ENCODE measurements around the gene CST6. TPM values are rescaled to one million over a fixed set of nuclear protein-coding genes. Genes with fewer than 3 reads are reported as not detected.

Gene CST6
- total and polyA plus RNA-seq, 2 experiments from 2014 or later: 4.2 to 8.3 TPM

DNA sequence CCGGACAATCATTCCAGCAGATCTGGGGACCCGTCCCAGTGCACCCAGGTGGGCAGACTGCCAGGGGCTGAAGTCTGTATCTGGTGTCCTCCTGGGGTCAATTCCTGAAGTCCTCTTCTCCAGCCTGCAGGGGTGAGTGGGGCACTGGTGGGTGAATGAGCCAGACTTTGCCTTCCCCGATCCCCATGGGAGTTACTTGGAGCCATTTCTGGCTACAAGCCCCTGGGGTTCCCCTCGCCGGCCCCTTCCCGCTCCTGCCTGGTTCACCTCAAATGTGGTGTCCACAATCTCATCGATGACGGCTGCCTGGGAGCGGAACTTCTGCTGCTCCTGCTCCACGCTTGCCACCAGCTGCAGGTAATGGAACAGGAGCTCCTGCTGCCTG lies 5.0 kb downstream of the CST6 start:
- peaks cover 11% of the 10 kb centered on the region for H3K27me3 Mint-ChIP-seq (ENCODE audit: insufficient read depth, low read depth, poor library complexity)
- Histone ChIP-seq H3F3A (replicated peaks; ENCODE audit: low read depth) (no peaks in the 10 kb centered on the region), H3K27ac (ENCODE audit: low read depth) (no peak overlapping the region), H3K79me2 (replicated peaks; ENCODE audit: insufficient read depth) (no peaks in the 10 kb centered on the region), H3K4me1 (ENCODE audit: insufficient read depth) (no peaks in the 10 kb centered on the region), H4K20me1 (replicated peaks; ENCODE audit: insufficient read depth) (no peaks in the 10 kb centered on the region), H3K4me2 (no peak overlapping the region), H3K27me3 (ENCODE audit: insufficient read depth) (peaks cover 12% of the 10 kb centered on the region), H3K36me3 (ENCODE audit: insufficient read depth) (no peaks in the 10 kb centered on the region), H3K9me2 (ENCODE audit: insufficient read depth) (no peaks in the 10 kb centered on the region), H3K4me3 (no peak overlapping the region), H2AFZ (no peak overlapping the region)
- ATAC-seq (no peak), DNase-seq (ENCODE audit: low spot score) (no peak)
- no peaks in the 10 kb centered on the region for H3K36me3 Mint-ChIP-seq (ENCODE audit: low read depth)
- no peaks in the 10 kb centered on the region for H3K4me1 Mint-ChIP-seq
- TF ChIP-seq, protein P1, sequence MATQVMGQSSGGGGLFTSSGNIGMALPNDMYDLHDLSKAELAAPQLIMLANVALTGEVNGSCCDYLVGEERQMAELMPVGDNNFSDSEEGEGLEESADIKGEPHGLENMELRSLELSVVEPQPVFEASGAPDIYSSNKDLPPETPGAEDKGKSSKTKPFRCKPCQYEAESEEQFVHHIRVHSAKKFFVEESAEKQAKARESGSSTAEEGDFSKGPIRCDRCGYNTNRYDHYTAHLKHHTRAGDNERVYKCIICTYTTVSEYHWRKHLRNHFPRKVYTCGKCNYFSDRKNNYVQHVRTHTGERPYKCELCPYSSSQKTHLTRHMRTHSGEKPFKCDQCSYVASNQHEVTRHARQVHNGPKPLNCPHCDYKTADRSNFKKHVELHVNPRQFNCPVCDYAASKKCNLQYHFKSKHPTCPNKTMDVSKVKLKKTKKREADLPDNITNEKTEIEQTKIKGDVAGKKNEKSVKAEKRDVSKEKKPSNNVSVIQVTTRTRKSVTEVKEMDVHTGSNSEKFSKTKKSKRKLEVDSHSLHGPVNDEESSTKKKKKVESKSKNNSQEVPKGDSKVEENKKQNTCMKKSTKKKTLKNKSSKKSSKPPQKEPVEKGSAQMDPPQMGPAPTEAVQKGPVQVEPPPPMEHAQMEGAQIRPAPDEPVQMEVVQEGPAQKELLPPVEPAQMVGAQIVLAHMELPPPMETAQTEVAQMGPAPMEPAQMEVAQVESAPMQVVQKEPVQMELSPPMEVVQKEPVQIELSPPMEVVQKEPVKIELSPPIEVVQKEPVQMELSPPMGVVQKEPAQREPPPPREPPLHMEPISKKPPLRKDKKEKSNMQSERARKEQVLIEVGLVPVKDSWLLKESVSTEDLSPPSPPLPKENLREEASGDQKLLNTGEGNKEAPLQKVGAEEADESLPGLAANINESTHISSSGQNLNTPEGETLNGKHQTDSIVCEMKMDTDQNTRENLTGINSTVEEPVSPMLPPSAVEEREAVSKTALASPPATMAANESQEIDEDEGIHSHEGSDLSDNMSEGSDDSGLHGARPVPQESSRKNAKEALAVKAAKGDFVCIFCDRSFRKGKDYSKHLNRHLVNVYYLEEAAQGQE (IDR thresholded peaks at IDR 0.05; ENCODE audit: unreplicated experiment): no peak
- no peak for TF ChIP-seq CREB1 (CRISPR knock-in tag; IDR thresholded peaks at IDR 0.05; ENCODE audit: low read depth)
- TF ChIP-seq, protein P2, sequence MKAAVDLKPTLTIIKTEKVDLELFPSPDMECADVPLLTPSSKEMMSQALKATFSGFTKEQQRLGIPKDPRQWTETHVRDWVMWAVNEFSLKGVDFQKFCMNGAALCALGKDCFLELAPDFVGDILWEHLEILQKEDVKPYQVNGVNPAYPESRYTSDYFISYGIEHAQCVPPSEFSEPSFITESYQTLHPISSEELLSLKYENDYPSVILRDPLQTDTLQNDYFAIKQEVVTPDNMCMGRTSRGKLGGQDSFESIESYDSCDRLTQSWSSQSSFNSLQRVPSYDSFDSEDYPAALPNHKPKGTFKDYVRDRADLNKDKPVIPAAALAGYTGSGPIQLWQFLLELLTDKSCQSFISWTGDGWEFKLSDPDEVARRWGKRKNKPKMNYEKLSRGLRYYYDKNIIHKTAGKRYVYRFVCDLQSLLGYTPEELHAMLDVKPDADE (IDR thresholded peaks at IDR 0.05): no peak
- TF ChIP-seq, protein P3, sequence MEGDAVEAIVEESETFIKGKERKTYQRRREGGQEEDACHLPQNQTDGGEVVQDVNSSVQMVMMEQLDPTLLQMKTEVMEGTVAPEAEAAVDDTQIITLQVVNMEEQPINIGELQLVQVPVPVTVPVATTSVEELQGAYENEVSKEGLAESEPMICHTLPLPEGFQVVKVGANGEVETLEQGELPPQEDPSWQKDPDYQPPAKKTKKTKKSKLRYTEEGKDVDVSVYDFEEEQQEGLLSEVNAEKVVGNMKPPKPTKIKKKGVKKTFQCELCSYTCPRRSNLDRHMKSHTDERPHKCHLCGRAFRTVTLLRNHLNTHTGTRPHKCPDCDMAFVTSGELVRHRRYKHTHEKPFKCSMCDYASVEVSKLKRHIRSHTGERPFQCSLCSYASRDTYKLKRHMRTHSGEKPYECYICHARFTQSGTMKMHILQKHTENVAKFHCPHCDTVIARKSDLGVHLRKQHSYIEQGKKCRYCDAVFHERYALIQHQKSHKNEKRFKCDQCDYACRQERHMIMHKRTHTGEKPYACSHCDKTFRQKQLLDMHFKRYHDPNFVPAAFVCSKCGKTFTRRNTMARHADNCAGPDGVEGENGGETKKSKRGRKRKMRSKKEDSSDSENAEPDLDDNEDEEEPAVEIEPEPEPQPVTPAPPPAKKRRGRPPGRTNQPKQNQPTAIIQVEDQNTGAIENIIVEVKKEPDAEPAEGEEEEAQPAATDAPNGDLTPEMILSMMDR (conservative IDR thresholded peaks at IDR 0.05; ENCODE audit: low read depth in 2 of 2): no peak
- H3K9me3 Mint-ChIP-seq: no peaks in the 10 kb centered on the region
- H3K4me3 Mint-ChIP-seq: no peak overlapping the region
- H3K27ac Mint-ChIP-seq: no peak overlapping the region

DNA sequence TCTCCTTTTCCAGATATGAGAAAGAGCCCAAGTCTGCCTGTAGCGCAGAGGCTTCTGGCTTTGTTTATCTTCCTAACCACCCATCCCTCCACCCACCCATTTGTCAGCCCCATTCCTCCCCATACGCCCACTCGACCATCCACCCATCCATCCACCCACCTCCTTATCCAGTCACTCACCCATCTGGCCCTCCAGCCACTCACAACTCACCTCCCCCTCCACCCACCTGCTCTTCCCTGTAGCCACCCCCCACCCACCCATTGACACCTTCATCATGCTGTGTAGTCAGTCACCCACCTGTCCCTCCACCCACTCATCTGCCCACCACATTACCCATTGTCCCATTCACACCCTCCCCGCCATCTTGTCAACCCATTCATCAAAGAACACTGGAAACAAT lies 5.5 kb downstream of the CST6 start:
- Mint-ChIP-seq H3K27me3 (ENCODE audit: insufficient read depth, low read depth, poor library complexity) (peaks cover 13% of the 10 kb centered on the region), H3K4me1 (no peaks in the 10 kb centered on the region)
- TF ChIP-seq EZH2phosphoT487 (IDR thresholded peaks at IDR 0.05; ENCODE audit: unreplicated experiment) (no peak), POLR2AphosphoS5 (IDR thresholded peaks at IDR 0.05; ENCODE audit: low read depth) (no peak)
- TF ChIP-seq, protein P3 (conservative IDR thresholded peaks at IDR 0.05; ENCODE audit: low read depth in 2 of 2): no peak

More for the DNA sequence above, 5.5 kb downstream of the CST6 start:
- H3F3A ChIP-seq (replicated peaks; ENCODE audit: low read depth): no peaks in the 10 kb centered on the region
- no peaks in the 10 kb centered on the region for H3K36me3 Mint-ChIP-seq (ENCODE audit: low read depth)
- no peak overlapping the region for H2AFZ ChIP-seq
- no peaks in the 10 kb centered on the region for H3K36me3 ChIP-seq (ENCODE audit: insufficient read depth)
- no peaks in the 10 kb centered on the region for H4K20me1 ChIP-seq (replicated peaks; ENCODE audit: insufficient read depth)
- H3K79me2 ChIP-seq (replicated peaks; ENCODE audit: insufficient read depth): no peaks in the 10 kb centered on the region
- H3K27ac ChIP-seq (ENCODE audit: low read depth): no peak overlapping the region
- no peaks in the 10 kb centered on the region for H3K4me1 ChIP-seq (ENCODE audit: insufficient read depth)
- no peaks in the 10 kb centered on the region for H3K9me2 ChIP-seq (ENCODE audit: insufficient read depth)
- DNase-seq (ENCODE audit: low spot score) (no peak), ATAC-seq (no peak)
- no peak overlapping the region for H3K4me2 ChIP-seq
- peaks cover 9% of the 10 kb centered on the region; the same call in 1 of the 2 replicates for H3K27me3 ChIP-seq (ENCODE audit: insufficient read depth)
- H3K4me3 ChIP-seq: no peak overlapping the region
- no peak overlapping the region for H3K27ac Mint-ChIP-seq
- H3K9me3 Mint-ChIP-seq: no peaks in the 10 kb centered on the region
- H3K4me3 Mint-ChIP-seq: no peak overlapping the region
